Spleen (tissue), 7 donors: ENCODE measurements around the gene MIAT.

Source experiments
- POLR2AphosphoS5 ChIP-seq, 3 donors: sonication (generic); formaldehyde crosslinking; IDR thresholded peaks; one replicate each; pipeline ENCODE4 v1.5.1; 2017; ENCODE audit warnings: antibody characterized with exemption in 3 of 3
- TF ChIP-seq, protein P1 (sequence below), 11 experiments: fragments of 200-600 bp in 7 of 11; fragments of 450-650 bp in 4 of 11; sonication (generic) in 4 of 11; IDR thresholded peaks in 8 of 11; conservative IDR thresholded peaks in 3 of 11; 1 replicate in 7 of 11; 2 replicates in 4 of 11; pipeline versions ENCODE4 v1.4.0 to v1.8.0; 2016 to 2021; ENCODE audit warnings: antibody characterized with exemption in 11 of 11, inconsistent platforms in 4 of 11, mild to moderate bottlenecking in 1 of 11
- donor health status: DM: no; HTN: no; CAD: no; lungs with moderate emphysema.
- donor health status: DM: no; HTN: no; CAD: no.
- donor health status: DM: no; HTN: no; CAD: no.

DNA sequence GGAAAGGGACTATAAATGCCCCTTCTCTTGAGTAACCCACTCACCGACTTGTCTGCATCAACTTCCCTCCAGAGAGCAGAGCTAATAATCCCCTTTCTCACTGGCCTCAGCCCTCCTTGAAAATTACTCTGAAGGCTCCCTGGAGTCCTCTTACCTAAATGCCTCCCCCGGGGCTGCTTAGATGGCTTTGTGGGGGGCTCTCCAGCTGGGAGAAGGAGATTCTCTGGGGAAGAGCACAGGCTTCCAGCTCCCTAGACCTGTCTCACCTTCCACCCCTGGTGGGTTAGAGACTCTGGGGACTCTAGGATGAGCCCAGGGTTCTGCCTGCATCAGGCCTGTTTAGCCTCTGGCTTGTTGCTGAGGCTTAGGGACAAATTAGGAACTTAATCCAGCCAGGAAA is 39.8 kb downstream of the MIAT start:
- TF ChIP-seq, protein P1, sequence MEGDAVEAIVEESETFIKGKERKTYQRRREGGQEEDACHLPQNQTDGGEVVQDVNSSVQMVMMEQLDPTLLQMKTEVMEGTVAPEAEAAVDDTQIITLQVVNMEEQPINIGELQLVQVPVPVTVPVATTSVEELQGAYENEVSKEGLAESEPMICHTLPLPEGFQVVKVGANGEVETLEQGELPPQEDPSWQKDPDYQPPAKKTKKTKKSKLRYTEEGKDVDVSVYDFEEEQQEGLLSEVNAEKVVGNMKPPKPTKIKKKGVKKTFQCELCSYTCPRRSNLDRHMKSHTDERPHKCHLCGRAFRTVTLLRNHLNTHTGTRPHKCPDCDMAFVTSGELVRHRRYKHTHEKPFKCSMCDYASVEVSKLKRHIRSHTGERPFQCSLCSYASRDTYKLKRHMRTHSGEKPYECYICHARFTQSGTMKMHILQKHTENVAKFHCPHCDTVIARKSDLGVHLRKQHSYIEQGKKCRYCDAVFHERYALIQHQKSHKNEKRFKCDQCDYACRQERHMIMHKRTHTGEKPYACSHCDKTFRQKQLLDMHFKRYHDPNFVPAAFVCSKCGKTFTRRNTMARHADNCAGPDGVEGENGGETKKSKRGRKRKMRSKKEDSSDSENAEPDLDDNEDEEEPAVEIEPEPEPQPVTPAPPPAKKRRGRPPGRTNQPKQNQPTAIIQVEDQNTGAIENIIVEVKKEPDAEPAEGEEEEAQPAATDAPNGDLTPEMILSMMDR (IDR thresholded peaks at IDR 0.05 in 8 of 11, conservative IDR thresholded peaks at IDR 0.05 in 3 of 11) = no peak
- no peak for TF ChIP-seq POLR2AphosphoS5 (IDR thresholded peaks at IDR 0.05)
